ENCODE results near the gene ASPG. TPM values are rescaled to one million over a fixed set of nuclear protein-coding genes. Genes with fewer than 3 reads are reported as not detected.

Gene ASPG
- total RNA-seq, 4 donors from 2014 or later = 0.33 to 0.75 (median 0.45) TPM; not detected in 1

- Histone ChIP-seq H3K4me3 (no peak overlapping the region), H3K9me3 (no peaks in the 10 kb centered on the region), H3K27ac (replicated peaks in 1 of 4) (no peak overlapping the region), H3K36me3 (no peaks in the 10 kb centered on the region), H3K27me3 (peaks cover 0 to 8% (median 0%) of the 10 kb centered on the region in 4 donors), H3K4me1 (peaks cover 0 to 15% (median 0%) of the 10 kb centered on the region in 4 donors)
- intact Hi-C loops (cut with DNase I) = no loop called here
- DNase-seq (ENCODE audit: extremely low spot score) = no peak
- TF ChIP-seq, protein P1, sequence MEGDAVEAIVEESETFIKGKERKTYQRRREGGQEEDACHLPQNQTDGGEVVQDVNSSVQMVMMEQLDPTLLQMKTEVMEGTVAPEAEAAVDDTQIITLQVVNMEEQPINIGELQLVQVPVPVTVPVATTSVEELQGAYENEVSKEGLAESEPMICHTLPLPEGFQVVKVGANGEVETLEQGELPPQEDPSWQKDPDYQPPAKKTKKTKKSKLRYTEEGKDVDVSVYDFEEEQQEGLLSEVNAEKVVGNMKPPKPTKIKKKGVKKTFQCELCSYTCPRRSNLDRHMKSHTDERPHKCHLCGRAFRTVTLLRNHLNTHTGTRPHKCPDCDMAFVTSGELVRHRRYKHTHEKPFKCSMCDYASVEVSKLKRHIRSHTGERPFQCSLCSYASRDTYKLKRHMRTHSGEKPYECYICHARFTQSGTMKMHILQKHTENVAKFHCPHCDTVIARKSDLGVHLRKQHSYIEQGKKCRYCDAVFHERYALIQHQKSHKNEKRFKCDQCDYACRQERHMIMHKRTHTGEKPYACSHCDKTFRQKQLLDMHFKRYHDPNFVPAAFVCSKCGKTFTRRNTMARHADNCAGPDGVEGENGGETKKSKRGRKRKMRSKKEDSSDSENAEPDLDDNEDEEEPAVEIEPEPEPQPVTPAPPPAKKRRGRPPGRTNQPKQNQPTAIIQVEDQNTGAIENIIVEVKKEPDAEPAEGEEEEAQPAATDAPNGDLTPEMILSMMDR (IDR thresholded peaks at IDR 0.05) = no peak
- TF ChIP-seq EP300 (IDR thresholded peaks at IDR 0.05) = no peak
- TF ChIP-seq POLR2AphosphoS5 (IDR thresholded peaks at IDR 0.05) = no peak
- TF ChIP-seq POLR2A (IDR thresholded peaks at IDR 0.05; ENCODE audit: low read depth) = no peak
- 83% methylated on average over 9 of the region's 9 CpGs for WGBS
Observed at GRCh38 chr14:104164512-104164911, 79.0 kb downstream of the ASPG start.

Small RNA genes lying within 50 kb of the gene (small RNA-seq; reads per million reads assigned to genes)
- gene MIR203A = 2.4 to 6.2 (median 6.1) reads per million in 3 donors

Other genes with a start within 250 kb of the ASPG start
- 10 to 100 TPM; 19.9 to 25.2 (median 23.6) TPM for gene PPP1R13B, start 238.1 kb upstream of the ASPG start, total RNA-seq
- gene TDRD9, start 157.2 kb upstream of the ASPG start, total RNA-seq = 1 to 10 TPM; 2.0 to 3.2 (median 2.6) TPM
- gene RD3L, start 143.2 kb upstream of the ASPG start, total RNA-seq = not detected
- gene KIF26A, start 52.9 kb downstream of the ASPG start, total RNA-seq = 1 to 10 TPM; 4.6 to 7.2 (median 5.6) TPM